T-helper 17 cell (primary cell): Measurements from ENCODE around the gene DOK5. TPM values are rescaled to one million over a fixed set of nuclear protein-coding genes. Genes with fewer than 3 reads are reported as not detected.
A peak's percentile ranks its signal among the peaks of the same experiment; 100 is the strongest.

ENCODE experiments used
- ATAC-seq: fragments of 150-1000 bp; cut with Tn5 transposase; 2 replicates; pipeline ENCODE4 v1.10.0; 2021; ENCODE audit warnings: mild to moderate bottlenecking, moderate library complexity
- DNase-seq, 3 donors: peaks; one replicate each; pipeline versions ENCODE4 v3.0.0 to v3.0.0-alpha.2; 2020 to 2021
- H3K9me3 ChIP-seq: one replicate; pipeline ENCODE4 v1.7.0; 2013; ENCODE audit warnings: low read length, mild to moderate bottlenecking; ENCODE audit not compliant: control insufficient read depth, poor library complexity, severe bottlenecking
- H3K27ac Mint-ChIP-seq: one replicate; pipeline ENCODE4 v1.8.0; 2022; ENCODE audit warnings: mild to moderate bottlenecking, moderate library complexity, mixed read lengths
- H3K27me3 Mint-ChIP-seq: one replicate; pipeline ENCODE4 v1.8.0; 2022; ENCODE audit warnings: mixed read lengths
- H3K36me3 Mint-ChIP-seq: one replicate; pipeline ENCODE4 v1.8.0; 2022; ENCODE audit warnings: low read depth, mixed read lengths
- H3K4me1 Mint-ChIP-seq: one replicate; pipeline ENCODE4 v1.8.0; 2022; ENCODE audit warnings: mild to moderate bottlenecking, mixed read lengths
- H3K4me3 Mint-ChIP-seq: one replicate; pipeline ENCODE4 v1.8.0; 2022; ENCODE audit warnings: mild to moderate bottlenecking, moderate library complexity, mixed read lengths
- total RNA-seq, 4 donors: library from RNA in 2 of 4; stranded (reverse) in 2 of 4; gene quantifications; one replicate each; pipeline ENCODE4 v1.2.3 and lab custom pipeline; 2022 to 2026

Gene DOK5
- total RNA-seq, 2 donors from 2014 or later = not detected

DNA sequence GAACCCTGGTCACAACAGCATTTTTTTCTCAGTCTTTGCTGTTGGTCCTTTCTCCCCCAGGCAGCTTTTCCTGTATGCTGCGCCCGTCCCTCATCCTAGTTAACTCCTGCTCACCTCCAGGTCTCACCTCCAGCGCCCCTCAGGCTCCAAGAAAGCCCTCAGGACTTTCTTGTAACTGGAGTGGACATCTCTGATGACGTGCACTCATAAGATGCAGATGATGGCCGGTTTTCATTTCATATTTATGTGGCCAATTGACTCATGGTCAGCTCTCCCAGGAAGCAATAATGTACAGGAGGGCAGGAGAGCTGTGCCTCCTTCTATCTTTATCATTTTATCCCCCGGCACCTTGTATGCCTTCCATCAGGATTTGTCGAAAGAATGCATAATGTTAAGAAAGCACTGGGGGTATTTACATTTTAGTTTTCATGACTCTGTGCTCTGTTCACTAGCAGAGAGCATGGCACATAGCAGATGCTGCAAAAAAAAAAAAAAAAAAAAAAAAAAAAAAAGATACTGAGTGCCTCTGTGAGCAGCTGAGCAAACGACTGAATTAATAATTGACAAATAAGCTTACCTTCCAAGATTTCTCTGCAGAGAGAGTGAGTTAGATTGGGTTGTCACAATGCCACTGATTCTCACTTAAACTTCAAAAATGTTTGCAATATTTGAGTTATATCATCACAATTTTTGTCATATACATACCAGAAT lies 170.2 kb downstream of the DOK5 start:
- H3K36me3 Mint-ChIP-seq = no peaks in the 10 kb centered on the region
- no peak for DNase-seq
- no peaks in the 10 kb centered on the region for H3K4me1 Mint-ChIP-seq
- no peak for ATAC-seq
- H3K27ac Mint-ChIP-seq = no peak overlapping the region
- H3K4me3 Mint-ChIP-seq = no peak overlapping the region
- H3K9me3 ChIP-seq = no peaks in the 10 kb centered on the region
- peaks cover 19% of the 10 kb centered on the region for H3K27me3 Mint-ChIP-seq

- H3K4me3 Mint-ChIP-seq = no peak overlapping the region
- H3K9me3 ChIP-seq = no peaks in the 10 kb centered on the region
- no peaks in the 10 kb centered on the region for H3K4me1 Mint-ChIP-seq
- ATAC-seq (no peak), DNase-seq (no peak)
- no peaks in the 10 kb centered on the region for H3K36me3 Mint-ChIP-seq
- H3K27me3 Mint-ChIP-seq = peaks cover 23% of the 10 kb centered on the region
- H3K27ac Mint-ChIP-seq = no peak overlapping the region
Observed at GRCh38 chr20:54646156-54646517, 170.7 kb downstream of the DOK5 start.

DNA sequence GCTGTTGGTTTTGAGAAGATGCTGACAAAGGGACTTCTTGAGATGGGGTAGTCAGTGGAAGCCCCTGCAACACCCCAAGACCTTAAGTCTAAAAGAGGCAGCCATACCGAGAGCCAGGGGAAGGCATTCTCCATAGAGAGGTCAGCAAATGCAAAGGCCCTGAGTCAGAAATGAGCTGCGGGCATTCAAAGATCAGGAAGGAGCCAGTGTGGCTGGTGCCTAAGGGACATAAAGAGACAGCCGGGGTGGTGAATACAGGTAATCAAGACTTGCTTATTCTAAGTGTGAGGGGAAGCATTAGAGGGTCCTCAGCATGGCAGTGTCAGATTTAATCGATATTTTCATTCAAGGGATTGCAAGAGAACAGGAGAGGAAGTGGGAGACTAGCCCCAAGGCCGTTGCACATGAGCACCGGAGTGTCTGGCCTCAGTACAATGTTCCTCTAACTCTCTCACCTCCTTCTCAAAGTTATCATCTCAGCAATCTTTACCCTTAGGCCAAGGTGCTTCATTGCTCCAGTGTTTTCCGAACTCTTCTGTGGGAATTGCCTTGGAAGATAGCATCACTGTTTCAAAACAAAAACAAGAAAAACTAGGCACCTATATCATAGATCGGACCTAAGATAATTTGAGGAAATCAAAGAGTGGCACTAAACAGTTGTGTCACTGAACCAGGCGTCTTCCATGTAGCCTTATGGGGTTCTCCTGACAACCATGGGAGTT lies 173.2 kb downstream of the DOK5 start:
- Mint-ChIP-seq H3K4me1 (no peaks in the 10 kb centered on the region), H3K4me3 (no peak overlapping the region), H3K27me3 (peaks cover 19% of the 10 kb centered on the region), H3K36me3 (no peaks in the 10 kb centered on the region), H3K27ac (no peak overlapping the region)
- ATAC-seq (no peak), DNase-seq (no peak)
- no peaks in the 10 kb centered on the region for H3K9me3 ChIP-seq

DNA sequence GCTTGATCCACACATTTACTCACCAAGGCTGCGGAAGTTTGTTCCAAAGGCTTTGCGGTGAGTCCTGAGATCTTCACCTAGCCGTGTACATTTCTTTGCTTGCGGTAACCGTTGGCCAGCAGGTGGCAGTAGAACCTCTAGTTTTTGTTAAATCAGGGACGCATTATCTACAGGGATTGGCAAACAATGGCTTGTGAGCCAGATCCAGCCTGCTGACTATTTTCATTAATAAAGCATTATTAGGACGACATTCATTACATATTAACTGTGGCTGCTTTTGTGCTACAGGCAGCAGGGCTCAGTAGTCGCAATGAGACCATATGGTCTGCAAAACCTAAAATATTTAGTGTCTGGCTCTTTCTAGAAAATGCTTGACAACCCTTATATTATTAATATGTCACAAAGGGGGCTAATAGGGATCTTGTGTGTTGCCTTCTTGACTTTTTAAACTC lies 174.1 kb downstream of the DOK5 start:
- no peaks in the 10 kb centered on the region for H3K9me3 ChIP-seq
- no peaks in the 10 kb centered on the region for H3K4me1 Mint-ChIP-seq
- ATAC-seq = peak; percentile 36
- peak in 1 of 3 donors; percentile 28 for DNase-seq
- H3K27me3 Mint-ChIP-seq = peaks cover 19% of the 10 kb centered on the region
- no peaks in the 10 kb centered on the region for H3K36me3 Mint-ChIP-seq
- H3K27ac Mint-ChIP-seq = no peak overlapping the region
- H3K4me3 Mint-ChIP-seq = no peak overlapping the region

DNA sequence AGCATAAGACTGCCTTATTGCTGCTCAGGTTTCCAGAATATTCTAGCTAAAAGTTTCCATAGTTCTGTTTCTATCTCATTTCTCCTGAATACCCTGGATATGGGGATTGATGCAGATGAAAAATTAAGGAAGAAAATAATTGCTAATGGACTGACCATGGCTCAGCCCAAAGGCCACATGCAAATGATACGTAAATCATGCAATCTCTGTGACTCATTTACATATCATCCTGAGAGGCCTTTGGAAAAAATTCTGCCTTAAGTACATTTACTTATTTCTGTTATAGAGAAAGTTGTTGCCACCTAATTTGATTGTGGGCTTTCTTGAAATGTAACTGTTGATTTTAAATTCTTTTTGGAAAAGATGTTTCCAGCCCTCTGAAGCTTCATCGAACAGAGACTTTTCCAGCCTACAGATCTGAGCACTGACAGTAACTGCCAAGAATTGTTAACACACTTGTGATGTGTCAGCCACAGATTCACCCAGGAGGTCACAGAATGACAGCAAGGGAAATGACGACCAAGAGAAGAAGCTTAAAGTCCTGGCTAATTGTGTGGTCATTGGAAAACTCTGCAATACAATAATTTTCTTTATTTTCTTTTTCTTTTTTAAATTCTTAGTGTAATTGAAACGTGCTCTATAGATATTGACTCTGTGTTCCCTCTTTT lies 174.8 kb downstream of the DOK5 start:
- no peaks in the 10 kb centered on the region for H3K9me3 ChIP-seq
- H3K27ac Mint-ChIP-seq = no peak overlapping the region
- H3K4me3 Mint-ChIP-seq = no peak overlapping the region
- H3K27me3 Mint-ChIP-seq = peaks cover 19% of the 10 kb centered on the region
- no peaks in the 10 kb centered on the region for H3K36me3 Mint-ChIP-seq
- ATAC-seq (no peak), DNase-seq (no peak)
- H3K4me1 Mint-ChIP-seq = no peaks in the 10 kb centered on the region

DNA sequence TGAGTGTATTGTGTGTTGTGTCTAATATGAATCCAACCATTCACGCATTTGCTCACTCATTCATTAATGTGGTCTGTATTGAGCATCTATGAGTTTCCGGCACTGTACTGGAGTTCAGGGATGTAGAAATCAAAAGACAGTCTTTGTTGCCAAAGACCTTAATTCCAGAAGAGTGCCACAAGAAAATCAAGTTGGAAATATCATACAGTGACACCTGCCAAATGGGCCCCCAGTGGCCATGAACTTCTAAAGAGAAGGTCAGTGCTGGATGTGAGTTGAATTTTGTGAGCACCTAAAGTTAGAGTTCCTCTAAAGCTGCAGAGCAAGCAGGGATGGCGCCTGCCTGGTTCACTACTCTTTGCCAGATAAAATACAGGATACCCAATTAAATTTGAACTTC lies 175.9 kb downstream of the DOK5 start:
- Mint-ChIP-seq H3K27me3 (peaks cover 19% of the 10 kb centered on the region), H3K36me3 (no peaks in the 10 kb centered on the region), H3K4me1 (no peaks in the 10 kb centered on the region), H3K4me3 (peak overlapping the region; percentile 28), H3K27ac (no peak overlapping the region)
- ATAC-seq (no peak), DNase-seq (no peak)
- no peaks in the 10 kb centered on the region for H3K9me3 ChIP-seq

DNA sequence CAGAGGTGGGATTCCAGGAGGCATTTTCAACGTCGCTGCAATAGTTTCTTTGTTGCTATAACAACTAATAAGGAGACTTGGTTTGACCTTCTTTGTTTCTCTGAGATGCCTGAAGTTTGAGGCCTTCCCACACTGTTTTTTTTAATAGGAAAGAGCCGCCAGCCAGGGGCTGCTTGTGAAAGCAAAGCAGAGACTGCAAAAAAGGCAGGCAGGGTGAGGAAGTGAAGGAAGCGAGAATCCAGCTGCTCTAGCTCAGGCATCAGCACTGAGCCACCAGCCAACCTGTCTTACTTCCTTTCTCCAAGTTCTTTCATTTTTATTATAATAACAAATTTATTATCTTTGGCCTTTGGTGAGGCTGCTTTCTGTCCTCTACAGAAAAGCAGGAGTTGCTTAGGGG lies 179.1 kb downstream of the DOK5 start:
- Mint-ChIP-seq H3K27me3 (peaks cover 8% of the 10 kb centered on the region), H3K4me1 (no peaks in the 10 kb centered on the region), H3K36me3 (no peaks in the 10 kb centered on the region), H3K4me3 (no peak overlapping the region), H3K27ac (no peak overlapping the region)
- no peak for ATAC-seq
- no peaks in the 10 kb centered on the region for H3K9me3 ChIP-seq
- DNase-seq = no peak

GRCh38 chr20:54657268-54657826 lies 182.0 kb downstream of the DOK5 start:
- Mint-ChIP-seq H3K4me3 (no peak overlapping the region), H3K27me3 (peaks cover 21% of the 10 kb centered on the region), H3K4me1 (peaks cover 2% of the 10 kb centered on the region), H3K36me3 (no peaks in the 10 kb centered on the region), H3K27ac (no peak overlapping the region)
- DNase-seq = no peak
- H3K9me3 ChIP-seq = no peaks in the 10 kb centered on the region
- ATAC-seq = no peak

GRCh38 chr20:54658525-54658924 lies 183.1 kb downstream of the DOK5 start:
- H3K27ac Mint-ChIP-seq = no peak overlapping the region
- no peaks in the 10 kb centered on the region for H3K9me3 ChIP-seq
- H3K4me1 Mint-ChIP-seq = peaks cover 2% of the 10 kb centered on the region
- peaks cover 32% of the 10 kb centered on the region for H3K27me3 Mint-ChIP-seq
- DNase-seq = no peak
- no peaks in the 10 kb centered on the region for H3K36me3 Mint-ChIP-seq
- no peak for ATAC-seq
- no peak overlapping the region for H3K4me3 Mint-ChIP-seq

DNA sequence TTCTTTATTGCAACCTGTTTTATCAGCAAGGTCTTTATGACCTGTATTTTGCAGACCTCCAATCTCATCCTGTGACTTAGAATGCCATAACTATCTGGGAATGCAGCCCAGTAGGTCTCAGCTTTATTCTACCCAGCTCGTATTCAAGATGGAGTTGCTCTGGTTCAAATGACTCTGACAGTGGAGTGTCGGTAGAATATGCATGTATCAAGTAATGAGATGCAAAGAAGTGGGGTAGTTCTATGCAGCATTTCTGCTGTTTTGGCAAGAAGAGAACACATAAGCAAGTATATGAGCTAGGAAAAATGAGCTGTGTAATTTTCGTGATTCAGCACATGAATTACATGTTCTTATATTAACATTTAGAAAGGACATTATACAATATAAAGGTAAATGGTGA lies 185.9 kb downstream of the DOK5 start:
- peaks cover 46% of the 10 kb centered on the region for H3K27me3 Mint-ChIP-seq
- DNase-seq (no peak), ATAC-seq (no peak)
- no peaks in the 10 kb centered on the region for H3K9me3 ChIP-seq
- H3K4me1 Mint-ChIP-seq = peaks cover 2% of the 10 kb centered on the region
- no peaks in the 10 kb centered on the region for H3K36me3 Mint-ChIP-seq
- no peak overlapping the region for H3K27ac Mint-ChIP-seq
- H3K4me3 Mint-ChIP-seq = no peak overlapping the region

DNA sequence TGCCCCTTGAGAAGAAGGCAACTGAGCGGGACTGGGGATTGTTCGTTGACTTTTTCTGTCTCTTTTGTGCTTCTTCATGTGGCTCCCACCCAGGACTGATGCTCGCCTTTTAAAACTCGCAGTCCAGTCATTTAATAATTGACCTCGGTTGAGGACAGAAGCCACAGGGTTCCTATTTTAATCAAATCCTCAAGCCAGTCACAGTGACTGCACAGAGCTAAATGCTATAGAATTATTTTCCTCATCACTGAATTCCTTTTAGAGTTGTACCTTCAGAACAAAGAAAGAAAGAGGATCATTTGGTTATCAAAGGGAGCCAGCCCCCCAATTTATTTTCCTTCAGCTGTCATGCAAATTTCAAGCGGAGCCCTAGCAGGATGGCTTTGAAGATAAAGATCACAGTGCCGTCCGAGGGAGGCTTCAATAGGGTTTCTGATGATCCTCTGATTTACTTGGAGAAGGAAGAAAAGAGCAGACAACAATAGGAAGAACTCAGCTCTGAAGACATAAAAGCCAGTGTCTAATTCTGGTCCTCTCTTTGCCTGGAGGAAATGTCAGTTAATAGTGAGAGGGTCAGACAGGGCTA lies 186.6 kb downstream of the DOK5 start:
- Mint-ChIP-seq H3K27ac (no peak overlapping the region), H3K27me3 (peaks cover 52% of the 10 kb centered on the region), H3K36me3 (no peaks in the 10 kb centered on the region), H3K4me3 (no peak overlapping the region), H3K4me1 (peaks cover 2% of the 10 kb centered on the region)
- DNase-seq (no peak), ATAC-seq (no peak)
- no peaks in the 10 kb centered on the region for H3K9me3 ChIP-seq

GRCh38 chr20:54665812-54666211 lies 190.4 kb downstream of the DOK5 start:
- no peak overlapping the region for H3K27ac Mint-ChIP-seq
- peaks cover 4% of the 10 kb centered on the region for H3K4me1 Mint-ChIP-seq
- H3K36me3 Mint-ChIP-seq = no peaks in the 10 kb centered on the region
- no peak overlapping the region for H3K4me3 Mint-ChIP-seq
- no peak for ATAC-seq
- no peaks in the 10 kb centered on the region for H3K9me3 ChIP-seq
- H3K27me3 Mint-ChIP-seq = peaks cover 71% of the 10 kb centered on the region
- DNase-seq = no peak
